ENCODE measurements around the gene PRDX2.

DNA sequence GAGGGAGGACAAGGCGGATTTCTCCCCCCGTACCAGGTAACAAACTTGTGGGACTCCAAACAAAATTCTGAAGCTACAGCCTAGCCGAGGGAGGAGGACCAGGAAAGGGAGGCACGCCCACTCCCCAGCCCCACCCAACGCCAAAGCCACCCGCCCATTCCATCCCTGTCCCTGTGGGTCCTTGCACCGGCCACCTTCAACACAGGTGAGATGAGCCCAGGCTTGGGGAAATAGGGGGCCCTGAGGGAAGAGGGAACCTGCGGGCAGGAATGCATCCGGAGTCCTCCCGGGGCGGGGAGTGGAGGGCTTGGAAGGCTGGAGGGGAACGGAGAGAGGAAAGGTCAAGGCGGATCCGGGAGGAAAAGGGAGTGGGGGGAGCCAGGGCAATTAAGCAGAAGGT is 50.0 kb downstream of the PRDX2 start, which contains the start of gene BEST2:
- TF ChIP-seq, protein P1, sequence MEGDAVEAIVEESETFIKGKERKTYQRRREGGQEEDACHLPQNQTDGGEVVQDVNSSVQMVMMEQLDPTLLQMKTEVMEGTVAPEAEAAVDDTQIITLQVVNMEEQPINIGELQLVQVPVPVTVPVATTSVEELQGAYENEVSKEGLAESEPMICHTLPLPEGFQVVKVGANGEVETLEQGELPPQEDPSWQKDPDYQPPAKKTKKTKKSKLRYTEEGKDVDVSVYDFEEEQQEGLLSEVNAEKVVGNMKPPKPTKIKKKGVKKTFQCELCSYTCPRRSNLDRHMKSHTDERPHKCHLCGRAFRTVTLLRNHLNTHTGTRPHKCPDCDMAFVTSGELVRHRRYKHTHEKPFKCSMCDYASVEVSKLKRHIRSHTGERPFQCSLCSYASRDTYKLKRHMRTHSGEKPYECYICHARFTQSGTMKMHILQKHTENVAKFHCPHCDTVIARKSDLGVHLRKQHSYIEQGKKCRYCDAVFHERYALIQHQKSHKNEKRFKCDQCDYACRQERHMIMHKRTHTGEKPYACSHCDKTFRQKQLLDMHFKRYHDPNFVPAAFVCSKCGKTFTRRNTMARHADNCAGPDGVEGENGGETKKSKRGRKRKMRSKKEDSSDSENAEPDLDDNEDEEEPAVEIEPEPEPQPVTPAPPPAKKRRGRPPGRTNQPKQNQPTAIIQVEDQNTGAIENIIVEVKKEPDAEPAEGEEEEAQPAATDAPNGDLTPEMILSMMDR (IDR thresholded peaks at IDR 0.05): no peak
- TF ChIP-seq ZFX (IDR thresholded peaks at IDR 0.05; ENCODE audit: borderline replicate concordance): no peak
